Activated CD4-positive, alpha-beta T cell treated with anti-CD3 and anti-CD28 coated beads, Interleukin-2, amount 50 U/mL, for 4 hours (primary cell): Measurements from ENCODE around the gene TRIM44.
"Not testable (repeated sequence)": the region's sequence is repeated elsewhere in the genome, so short reads cannot be mapped to it uniquely, and the experiment has no call there.

Experiments
- DNase-seq, 2 experiments: peaks; one replicate each; pipeline ENCODE4 v3.0.0-alpha.2; 2020

Gene TRIM44

DNA sequence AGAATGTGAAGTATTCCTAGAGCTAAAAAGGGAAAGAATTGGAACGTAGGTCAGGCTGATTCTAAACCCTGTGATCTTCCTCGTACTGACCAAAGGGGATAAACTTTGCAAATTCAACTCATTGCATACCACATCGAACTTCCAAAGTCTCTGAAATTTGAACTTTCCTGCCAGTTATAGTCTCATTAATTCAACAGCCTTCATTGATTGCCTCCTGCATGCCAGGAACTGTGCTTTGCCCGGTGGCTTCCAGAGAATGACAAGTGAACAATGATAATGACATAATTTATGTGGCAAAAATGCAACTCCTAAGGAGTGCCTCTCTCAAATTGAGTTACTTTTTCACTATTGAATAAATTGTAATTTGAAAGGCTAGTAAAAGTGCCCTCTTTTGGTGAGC lies 173.6 kb downstream of the TRIM44 start:
- DNase-seq, result no peak

DNA sequence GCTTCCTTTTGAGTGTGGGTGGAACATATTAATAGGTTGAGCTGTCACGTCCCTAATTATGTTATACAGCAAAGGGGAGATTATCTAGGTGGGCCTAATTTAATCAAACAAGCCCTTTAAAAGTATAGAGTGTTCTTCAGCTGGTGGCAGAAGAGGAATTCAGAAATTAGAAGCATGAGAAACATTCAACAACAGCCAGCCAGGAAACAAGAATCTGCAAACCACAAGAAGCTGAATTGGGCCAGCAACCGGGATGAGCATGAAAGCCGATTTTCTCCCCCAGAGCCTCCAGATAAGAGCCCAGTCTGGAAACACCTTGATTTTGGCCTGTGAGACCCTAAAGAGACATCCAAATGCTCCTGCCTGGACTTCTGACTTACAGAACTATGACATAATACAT lies 175.5 kb downstream of the TRIM44 start:
- DNase-seq, result no peak

DNA sequence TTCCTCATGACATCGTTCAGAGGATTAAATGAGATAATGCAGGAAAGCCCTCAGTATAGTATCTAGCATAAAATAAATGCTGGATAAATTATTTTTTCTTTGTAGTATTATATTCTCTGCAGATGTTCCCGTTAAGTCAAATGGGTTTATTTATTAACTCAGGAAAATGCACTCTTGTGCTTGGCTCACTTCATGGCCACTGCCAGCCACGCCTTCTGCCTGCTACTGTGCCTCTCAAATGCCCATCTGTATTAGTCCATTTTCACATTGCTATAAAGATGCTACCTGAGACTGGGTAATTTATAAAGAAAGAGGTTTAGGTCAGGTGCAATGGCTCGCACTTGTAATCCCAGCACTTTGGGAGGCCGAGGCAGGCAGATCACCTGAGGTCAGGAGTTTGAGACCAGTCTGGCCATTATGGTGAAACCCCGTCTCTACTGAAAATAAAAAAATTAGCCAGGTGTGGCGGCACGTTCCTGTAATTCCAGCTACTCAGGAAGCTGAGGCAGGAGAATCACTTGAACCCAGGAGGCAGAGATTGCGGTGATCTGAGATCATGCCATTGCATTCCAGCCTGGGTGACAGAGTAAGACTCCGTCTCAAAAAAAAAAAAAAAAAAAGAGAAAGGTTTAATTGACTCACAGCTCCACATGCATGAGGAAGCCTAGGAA lies 176.3 kb downstream of the TRIM44 start:
- not testable (repeated sequence) for DNase-seq

DNA sequence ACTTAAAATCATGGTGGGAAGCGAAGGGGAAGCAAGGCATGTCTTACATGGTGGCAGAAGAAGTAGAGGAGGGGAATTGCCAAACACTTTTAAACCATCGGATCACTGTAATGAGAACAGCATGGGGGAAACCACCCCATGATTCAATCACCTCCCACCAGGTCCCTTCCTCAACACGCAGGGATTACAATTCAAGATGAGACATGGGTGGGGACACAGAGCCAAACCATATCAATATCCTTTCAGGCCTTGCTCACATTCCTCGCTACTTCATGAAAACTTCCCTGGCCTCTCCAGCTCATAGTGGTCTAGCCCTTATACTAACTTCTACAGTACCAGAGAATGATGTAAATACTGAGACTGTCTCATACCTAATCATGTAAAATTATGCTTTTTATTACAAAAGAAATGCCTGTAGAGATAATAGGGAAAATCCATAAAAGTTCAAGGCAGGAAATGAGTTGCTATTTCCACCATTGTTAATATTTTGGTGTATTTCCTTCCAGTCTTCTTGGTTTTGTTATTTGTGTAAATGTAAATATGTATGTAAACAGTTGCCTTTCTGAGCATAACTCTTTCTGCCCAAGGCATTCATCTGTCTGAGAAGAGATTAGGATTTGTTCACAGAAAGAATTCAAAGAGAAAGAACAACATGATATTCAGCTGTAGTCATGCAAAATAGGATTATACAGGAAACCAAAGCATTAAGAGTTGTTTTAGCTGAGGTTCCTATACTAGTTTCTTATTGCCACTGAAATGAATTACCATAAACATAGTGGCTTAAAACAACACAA lies 177.0 kb downstream of the TRIM44 start:
- DNase-seq, result no peak

DNA sequence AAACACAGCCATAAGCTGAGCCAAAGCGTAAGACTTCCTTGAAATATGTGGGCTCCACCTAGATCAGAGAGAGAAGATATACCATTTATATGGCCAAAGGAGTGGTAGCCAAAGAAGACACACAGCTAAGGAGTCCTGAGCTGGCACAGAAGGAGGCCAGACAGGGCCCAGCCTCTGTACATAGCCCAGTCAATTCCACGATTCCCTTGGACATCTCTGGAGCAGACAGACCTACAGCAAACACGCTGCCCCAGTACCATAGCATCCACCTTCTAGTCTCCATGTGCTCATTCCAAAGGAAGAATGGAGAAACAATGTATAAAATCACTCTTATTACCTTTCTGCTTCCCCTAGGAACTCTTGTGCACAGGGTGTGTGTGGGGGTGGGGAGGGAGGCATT lies 179.2 kb downstream of the TRIM44 start:
- no peak for DNase-seq

DNA sequence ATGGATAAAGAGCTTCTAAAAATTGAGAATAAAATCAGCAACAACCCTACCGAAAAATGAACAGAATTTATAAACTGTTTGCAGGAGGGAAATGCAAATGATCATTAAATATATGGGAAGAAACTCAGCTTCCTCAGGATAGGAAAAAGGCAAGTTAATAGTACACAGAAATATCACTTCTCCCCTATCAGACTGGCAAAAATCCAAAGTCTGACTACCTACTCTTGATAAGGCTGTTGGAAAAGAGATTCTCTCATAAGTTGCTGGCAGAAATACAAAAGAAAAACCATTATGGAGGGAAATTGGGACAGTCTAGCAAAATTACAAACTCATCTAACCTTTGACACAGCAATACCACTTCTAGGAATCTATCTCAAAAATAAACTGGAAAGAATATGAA lies 180.4 kb downstream of the TRIM44 start:
- DNase-seq, result no peak

DNA sequence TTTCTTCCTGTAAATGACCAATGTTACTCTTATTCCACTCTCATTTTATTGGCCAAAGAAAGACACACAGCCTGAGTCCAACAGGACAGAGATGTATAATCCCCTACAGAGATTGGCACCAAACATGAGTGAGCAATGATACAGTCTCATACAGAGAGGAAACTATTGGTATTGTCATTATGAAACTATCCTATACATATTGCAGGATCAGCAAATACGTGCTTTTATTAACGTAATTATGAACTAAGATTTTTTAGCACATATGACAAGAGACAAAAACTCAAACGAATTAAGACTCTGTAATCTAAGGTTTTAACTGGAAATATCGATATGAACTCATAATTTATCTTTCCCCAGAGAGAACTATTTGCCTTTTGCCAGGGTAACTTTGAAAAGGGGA lies 182.0 kb downstream of the TRIM44 start:
- no peak for DNase-seq

DNA sequence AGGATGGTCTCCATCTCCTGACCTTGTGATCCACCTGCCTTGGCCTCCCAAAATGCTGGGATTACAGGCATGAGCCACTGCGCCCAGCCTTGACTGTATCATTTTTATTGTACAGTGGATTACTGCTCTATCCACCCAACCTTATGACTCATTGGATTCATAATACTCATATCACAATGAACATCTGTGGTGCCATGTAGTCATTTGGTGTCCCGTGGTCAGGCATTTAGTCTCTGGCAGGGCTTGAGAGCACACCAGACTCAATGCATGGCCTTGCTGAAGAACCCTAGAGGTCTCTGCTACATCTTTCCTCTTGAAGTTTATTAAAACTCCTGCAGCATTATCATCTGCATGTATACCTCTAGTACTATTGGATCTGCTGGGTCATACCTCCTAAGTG lies 183.3 kb downstream of the TRIM44 start:
- DNase-seq, result no peak

DNA sequence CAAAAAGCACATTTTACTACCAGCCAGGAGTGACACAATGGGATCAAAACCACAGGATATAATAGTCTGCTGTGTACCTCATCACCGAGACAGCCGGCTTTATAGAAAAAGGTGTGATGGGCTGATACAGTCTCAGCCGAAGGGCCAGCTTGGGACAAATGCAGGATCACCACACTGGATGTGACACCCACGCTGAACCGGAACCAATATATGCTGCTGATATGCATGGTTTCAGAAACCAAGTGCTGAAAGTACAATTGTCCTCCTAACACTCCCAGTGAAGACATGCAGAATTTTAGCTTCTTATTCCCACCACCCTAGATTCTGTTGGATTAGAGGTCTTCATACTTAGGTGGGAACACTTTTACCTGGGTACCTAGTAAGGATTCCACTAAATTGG lies 184.3 kb downstream of the TRIM44 start:
- DNase-seq, result no peak

DNA sequence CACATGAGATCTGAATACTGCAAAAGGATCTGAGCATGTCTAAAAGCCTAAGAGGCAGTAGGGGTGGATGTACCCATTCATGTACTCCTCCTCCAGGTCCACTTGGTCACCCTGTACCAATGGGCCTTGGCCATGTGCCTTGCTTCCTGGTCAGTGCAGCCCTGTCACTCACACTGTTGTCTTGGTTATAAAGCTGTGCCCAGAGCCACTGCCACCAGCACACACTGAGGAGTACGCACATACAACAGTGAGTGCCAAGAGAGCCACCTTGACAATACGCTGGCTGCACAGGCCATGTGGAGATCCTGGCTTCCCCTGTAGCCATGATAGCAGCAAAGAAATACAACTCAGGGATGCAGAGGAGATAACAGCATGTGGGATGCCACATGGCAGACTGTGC lies 184.9 kb downstream of the TRIM44 start:
- DNase-seq, result no peak

DNA sequence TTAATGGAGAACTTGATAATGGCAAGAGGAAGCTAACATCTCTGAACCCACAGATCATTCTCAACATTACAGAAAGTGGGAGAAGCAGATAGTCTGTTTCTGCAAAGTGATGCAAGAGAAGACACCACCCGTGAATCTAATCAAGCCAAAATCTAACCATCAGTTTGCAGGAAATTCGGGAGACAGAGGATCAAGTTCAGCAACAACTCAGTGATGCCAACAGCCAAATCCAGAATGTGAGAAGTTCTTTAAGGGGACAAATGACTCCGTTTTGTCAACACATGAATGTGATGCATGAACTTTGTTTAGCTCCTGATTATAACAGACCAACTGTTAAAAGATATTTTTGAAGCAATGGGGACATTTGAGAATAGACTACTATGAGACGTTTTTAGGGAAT lies 186.0 kb downstream of the TRIM44 start:
- no peak for DNase-seq

DNA sequence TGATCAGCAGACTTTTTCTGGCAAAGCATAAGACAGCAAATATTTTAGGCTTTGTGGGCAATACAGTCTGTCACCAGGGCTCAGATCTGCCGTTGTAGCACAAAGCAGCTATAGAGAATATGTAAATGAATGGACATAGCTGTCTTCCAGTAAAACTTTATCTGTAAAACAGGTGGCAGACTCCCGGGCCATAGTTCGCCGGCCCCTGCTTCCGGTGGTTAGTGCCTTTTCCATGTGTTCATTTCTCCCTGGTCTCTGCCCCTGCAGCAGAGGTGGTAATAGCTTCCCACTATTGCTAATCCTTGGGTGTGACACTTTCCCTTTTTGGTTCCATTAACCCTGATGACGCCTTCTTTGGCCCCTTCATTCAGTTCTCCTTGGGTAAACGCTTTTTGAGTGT lies 187.6 kb downstream of the TRIM44 start:
- no peak for DNase-seq

DNA sequence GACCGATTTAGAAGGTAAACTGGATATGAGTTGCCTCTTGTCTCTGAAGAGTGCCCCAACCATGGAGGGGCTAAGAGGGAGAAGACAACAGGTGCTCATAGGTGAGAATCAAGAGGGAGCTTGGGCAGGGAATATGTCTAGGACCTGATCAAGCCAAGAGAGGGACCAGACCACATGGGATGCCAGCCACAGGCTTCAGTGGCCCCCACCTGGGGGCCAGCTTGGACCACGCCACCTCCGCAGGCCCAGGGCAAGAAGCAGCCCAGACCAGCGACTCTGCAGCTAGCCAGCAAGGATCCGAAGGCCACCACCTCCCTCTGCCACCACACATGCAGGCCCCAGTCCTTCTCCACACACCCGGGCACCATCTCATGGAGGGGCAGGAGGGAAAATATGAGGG lies 188.8 kb downstream of the TRIM44 start:
- DNase-seq, result no peak

DNA sequence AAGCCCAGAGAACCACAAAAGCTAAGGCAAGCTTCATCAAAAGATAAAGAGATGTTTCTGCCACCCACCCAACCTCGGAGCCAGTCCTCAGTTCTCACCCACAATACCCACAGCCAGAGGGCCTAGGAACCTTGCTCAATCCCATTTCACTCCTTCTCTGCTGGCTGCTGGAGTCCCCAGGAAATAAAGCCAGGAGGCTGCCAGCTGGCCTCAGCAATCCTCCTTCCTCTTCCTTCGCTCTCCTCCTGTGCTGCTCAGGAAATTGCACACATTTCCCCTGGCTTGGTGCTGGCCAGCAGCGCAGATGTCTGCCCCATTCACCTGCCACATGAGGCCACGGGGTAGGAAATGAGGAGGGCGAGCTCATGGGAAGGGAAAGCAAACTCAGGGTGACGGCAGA lies 189.5 kb downstream of the TRIM44 start:
- DNase-seq, result no peak

DNA sequence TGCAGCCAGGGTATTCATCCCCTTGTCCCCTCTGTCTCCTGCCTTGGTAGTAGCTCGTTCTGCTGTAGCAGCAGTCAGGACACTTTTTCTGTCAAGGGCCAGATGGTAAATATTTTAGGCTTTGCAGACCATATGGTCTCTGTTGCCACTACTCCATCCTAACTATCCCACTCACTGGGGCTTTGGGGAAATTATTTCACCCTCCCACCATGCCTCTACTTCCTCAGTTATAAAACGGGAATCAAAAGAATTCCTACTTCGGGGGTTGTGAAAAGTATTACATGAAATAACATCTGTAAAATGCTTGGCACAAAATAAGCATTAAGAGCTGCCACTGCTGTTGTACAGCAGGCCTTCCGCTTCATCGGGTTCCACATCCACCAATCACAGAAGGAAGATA lies 191.4 kb downstream of the TRIM44 start:
- DNase-seq, result no peak

DNA sequence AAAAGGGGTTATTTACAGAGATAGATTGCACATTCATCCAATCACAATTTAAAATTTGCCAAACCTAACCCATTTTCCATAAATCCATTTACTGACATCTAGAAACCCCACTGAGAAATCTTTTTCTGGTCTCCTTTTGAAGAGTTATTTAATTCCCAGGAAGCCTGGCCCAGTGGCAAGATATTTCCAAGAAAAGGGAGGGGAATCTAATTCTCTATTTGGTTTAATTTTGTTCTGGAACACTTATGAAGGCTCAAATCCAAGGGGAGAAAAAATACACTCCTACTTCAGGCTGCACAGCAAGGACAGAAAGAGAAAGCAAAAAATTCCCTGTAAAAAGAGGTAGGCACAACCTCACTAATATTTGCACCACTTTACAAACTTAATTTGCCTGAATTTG lies 193.1 kb downstream of the TRIM44 start:
- DNase-seq, result no peak

DNA sequence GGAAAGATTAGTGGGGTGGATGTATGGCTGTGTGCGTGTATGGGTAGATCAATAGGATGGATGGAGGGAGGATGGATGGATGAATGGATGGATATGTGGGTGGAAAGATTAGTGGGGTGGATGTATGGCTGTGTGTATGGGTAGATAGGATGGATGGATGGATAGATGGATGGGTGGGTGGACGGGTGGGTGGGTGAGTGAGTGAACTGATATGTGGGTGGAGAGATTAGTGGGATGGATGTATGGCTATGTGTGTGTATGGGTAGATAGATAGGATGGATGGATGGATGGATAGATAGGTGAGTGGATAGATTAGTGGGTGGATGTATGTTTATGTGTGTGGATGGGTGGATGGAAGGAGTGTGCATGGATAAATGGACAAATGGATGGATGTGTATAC lies 193.7 kb downstream of the TRIM44 start:
- no peak for DNase-seq

DNA sequence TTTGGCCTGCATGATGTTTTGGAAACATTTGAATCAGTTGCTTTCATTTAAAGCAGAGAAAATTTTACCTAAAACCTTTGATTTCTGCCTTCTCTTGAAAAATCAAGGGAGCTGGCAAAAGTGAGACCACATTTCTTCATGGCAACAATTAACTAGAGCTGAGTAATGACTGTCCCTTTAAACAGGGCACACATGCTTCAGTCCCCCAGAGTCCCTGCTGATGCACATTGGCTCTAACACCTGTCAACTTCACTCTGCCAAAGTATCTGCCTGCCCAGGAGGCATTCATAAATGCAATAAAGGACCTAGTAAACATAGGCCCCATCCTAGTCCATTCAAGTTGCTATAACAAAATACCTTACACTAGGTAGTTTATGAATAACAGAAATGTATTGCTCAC lies 194.2 kb downstream of the TRIM44 start:
- no peak for DNase-seq

DNA sequence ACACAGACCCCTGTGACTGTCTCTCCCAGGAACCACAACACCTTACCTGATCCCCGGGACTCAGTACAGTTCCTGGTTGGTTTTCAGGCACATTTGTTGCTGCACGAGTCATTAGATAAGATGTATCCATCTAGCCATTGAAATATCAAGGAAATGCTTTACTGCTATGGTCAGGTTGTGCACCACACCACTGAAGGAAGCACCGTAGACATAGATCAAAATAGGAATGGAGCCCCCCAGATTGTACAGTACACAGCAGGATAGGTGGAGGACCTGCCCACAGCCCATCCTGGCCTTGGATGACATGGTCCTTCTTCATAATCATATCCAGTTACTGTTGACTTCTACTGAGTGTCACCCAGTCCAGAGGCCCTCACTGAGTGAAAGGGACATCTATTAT lies 195.3 kb downstream of the TRIM44 start:
- DNase-seq, result no peak

DNA sequence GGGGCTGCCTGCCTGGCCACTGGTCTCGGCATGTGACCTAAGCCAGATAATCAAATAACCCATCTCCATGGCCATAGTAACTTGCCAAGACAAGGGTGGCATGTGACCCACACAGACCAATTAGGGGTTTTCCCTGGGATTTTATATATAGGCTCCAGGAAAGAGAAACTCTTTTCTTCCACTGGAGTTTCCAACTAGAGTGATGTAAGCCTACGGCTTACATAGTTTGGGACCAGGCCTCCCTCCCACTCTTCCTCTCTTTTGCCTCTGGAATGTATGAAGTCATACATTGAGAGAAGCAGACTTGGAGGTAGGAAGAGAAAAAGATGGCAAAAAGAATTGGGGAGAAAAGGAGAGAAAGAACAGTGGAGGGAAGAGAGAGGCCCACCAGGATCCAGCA lies 196.7 kb downstream of the TRIM44 start:
- DNase-seq, result no peak

DNA sequence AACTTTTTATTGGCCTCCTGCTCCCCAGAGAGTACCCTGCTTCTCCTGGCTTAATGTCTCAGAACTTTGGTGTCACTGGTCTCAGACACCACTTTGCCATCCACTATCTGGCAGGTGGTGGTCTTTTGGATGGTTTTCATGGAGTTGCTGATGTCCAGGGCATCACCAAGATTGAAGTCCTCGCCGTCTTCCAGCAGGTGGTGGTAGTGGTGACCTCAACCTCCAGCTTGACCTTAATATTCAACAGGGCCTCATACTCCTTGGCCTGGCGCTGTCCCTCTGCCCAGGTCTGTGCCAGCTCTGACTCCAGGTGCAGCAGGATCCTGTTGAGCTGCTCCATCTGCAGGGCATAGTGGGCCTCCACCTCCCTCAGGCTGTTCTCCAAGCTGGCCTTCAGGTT lies 197.6 kb downstream of the TRIM44 start:
- DNase-seq, result not testable (repeated sequence)

DNA sequence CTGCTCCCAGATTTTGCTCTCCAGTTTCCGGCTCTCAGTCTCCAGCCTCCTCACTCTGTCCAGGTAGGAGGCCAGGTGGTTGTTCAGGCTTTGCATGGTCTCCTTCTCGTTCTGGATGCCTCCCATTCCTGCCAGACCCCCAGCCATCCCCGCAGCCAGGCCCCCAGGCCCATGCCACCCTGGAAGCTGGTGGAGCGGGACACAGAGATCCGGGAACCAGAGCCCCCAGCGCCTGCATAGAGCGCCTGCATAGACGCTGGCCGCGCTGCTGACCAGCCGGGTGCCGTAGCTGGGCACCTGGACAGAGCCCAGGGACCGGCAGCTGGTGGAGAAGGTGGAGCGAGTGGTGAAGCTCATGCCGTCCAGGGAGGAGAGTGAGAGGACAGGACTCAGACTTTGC lies 198.6 kb downstream of the TRIM44 start:
- no peak for DNase-seq

DNA sequence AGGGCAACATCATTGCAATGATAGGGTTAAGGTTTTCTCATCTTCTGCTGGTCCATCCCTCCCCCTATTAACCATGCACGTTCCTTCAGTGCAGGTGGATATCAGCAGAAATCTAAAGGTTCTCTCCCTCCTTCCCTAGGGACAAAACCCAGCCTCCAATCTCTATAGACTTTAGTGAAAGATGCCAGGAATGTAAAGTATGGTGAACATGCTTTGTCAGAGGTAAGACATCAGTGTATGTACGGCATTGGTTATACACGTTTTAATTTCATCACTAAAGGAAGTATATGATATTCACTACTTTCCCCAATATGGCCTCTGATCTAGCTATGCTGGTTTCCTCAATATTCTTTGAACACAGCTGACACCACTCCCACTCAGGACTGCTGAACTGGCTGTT lies 200.1 kb downstream of the TRIM44 start:
- DNase-seq, result no peak

DNA sequence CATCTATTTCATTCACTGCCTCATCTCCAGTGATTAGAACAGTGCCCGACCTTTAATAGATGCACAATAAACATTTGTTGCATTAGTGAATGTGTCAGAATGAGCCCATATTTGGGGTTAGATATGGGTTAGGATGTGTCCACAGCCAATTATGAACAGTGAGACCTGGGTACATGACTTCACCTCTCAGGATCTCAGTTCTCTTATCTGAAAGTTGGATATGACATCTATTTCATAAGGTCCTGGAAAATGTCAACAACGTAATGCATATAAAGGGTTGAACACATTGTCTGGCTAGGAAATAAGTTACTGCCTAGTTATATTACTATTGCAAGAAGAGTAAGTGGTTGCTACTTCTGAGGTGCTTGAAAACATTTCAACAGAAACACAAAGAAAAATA lies 201.6 kb downstream of the TRIM44 start:
- no peak for DNase-seq

DNA sequence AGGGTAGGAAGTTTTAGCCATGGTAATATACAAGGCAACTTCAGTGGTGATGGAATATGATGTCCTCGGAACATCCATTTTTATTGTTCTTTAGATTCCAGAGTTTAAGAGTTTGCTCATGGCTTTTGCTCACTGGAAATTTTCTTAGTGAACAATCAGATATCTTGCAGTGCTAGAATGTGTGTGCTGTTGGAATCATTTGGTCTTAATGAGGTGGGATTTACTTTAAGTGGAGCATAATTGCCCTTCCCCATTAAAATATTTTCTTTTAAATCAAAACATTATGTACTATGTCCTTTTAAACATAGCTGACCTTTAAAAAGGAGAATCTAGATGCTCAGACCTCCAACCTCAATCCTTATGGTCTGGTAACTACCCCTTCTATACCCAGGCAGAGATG lies 204.0 kb downstream of the TRIM44 start:
- no peak for DNase-seq
